Cardiac fibroblast (primary cell): ENCODE data around the gene CCDC34.

Source experiments
- DNase-seq, 2 donors: peaks; one replicate each; pipeline versions ENCODE4 v3.0.0 to v3.0.0-alpha.2; 2010; ENCODE audit warnings: low read depth in 2 of 2
- H3K4me3 ChIP-seq, 2 donors: replicated peaks in 1 of 2; 1 replicate in 1 of 2; 2 replicates in 1 of 2; pipeline ENCODE4 v1.5.1; 2011; ENCODE audit warnings: low read depth in 2 of 2, low read length in 2 of 2, mild to moderate bottlenecking in 2 of 2, moderate library complexity in 1 of 2
- TF ChIP-seq, protein P1 (sequence below): IDR thresholded peaks from one replicate; pipeline ENCODE4 v1.5.1; 2011; ENCODE audit warnings: low read depth, mild to moderate bottlenecking, low read length, inconsistent platforms

Gene CCDC34

DNA sequence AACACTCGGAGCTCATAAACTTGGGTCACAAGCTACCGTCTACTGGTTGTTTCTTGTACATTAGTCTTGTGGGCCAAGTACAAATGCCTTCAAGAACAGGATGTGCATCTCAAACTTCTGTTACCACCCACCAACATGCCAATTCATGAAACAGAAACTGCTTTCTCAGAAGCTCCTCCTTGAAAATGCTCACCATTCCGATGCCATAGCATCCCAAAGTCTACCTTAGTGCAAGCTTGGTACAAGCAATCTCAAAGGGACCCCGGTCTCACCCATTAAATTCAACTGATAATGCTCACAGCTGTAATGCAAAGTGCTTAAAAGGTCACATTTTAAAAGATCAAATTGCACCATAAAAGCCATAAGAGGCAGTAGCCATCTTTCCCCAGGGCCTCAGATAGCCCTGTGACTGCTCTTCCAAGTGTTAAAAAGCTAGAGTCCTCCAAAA, 31.8 kb upstream of the CCDC34 start:
- TF ChIP-seq, protein P1, sequence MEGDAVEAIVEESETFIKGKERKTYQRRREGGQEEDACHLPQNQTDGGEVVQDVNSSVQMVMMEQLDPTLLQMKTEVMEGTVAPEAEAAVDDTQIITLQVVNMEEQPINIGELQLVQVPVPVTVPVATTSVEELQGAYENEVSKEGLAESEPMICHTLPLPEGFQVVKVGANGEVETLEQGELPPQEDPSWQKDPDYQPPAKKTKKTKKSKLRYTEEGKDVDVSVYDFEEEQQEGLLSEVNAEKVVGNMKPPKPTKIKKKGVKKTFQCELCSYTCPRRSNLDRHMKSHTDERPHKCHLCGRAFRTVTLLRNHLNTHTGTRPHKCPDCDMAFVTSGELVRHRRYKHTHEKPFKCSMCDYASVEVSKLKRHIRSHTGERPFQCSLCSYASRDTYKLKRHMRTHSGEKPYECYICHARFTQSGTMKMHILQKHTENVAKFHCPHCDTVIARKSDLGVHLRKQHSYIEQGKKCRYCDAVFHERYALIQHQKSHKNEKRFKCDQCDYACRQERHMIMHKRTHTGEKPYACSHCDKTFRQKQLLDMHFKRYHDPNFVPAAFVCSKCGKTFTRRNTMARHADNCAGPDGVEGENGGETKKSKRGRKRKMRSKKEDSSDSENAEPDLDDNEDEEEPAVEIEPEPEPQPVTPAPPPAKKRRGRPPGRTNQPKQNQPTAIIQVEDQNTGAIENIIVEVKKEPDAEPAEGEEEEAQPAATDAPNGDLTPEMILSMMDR = no peak
- peak in 1 of 2 donors; percentile 51 for DNase-seq
- H3K4me3 ChIP-seq = no peak overlapping the region

- TF ChIP-seq, protein P1 = no peak
- no peak overlapping the region for H3K4me3 ChIP-seq
- DNase-seq = peak; percentile 72 to 93
These were observed 29.5 kb upstream of the CCDC34 start for GRCh38 chr11:27392278-27393114.

- no peak overlapping the region for H3K4me3 ChIP-seq
- TF ChIP-seq, protein P1 = no peak
- no peak for DNase-seq
These were observed 28.5 kb upstream of the CCDC34 start for GRCh38 chr11:27391331-27392015.

GRCh38 chr11:27390318-27391295, 27.6 kb upstream of the CCDC34 start:
- TF ChIP-seq, protein P1 = no peak
- H3K4me3 ChIP-seq = no peak overlapping the region
- DNase-seq = peak; percentile 68 to 74

DNA sequence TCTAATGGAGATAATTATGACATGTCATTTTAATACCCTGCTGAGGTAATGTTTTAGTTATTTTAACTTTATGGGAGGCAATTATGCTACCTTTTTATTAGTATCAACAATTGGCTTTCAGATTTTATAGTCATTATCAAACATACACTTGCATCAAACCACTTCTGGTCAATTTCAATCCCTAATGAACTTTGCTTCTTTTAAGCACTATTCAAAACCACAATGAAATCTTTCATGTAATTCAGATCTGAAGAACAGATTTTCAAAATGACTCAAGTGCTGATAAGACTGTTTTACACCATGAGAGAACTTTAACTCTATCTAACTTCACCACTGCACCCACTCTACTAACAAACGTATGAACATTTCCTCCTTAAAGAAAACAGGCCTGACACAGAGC, 25.9 kb upstream of the CCDC34 start:
- DNase-seq = no peak
- no peak overlapping the region for H3K4me3 ChIP-seq
- TF ChIP-seq, protein P1 = no peak

DNA sequence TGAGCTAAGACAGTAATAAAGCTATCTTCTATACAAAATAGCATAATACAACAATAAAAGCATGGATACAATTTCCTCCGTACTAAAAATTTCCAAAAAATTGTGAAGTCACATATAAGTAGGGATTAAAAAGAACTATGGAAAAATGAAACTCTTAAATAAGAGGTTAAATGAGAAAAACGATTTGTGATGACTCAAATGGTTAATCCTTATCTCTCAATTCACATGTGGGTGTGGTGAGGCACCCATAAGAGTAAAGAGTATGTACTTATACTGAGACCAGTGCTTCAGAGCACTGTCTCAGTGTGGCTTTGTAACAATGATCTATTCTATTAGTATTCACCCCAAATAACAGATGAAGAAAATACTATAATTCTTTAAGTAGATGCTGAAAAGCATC, 25.0 kb upstream of the CCDC34 start:
- DNase-seq = no peak
- no peak overlapping the region for H3K4me3 ChIP-seq
- TF ChIP-seq, protein P1 = no peak
